SK-MEL-5 (cell line): ENCODE data around the gene CLOCK. TPM values are rescaled to one million over a fixed set of nuclear protein-coding genes. Genes with fewer than 3 reads are reported as not detected.

Experiments used
- DNase-seq: peaks from one replicate; pipeline ENCODE4 v3.0.0-alpha.2; 2016; ENCODE audit warnings: low read depth, low spot score
- in situ Hi-C: cut with HindIII; loops from 2 replicates; pipeline ENCODE4 v1.10.0; 2016; ENCODE audit warnings: low sequenced_read_pairs, high pct_unique_total_duplicates, low pct_unique_long_range_greater_than_20kb
- total RNA-seq: library from RNA; depleted of rRNA; stranded (reverse); fragments of >200 nt; shearing (Covaris generic); gene quantifications from 2 replicates; pipeline ENCODE4 v1.2.3, GENCODE V29; 2014

Gene CLOCK
- total RNA-seq, 1 experiment from 2014 or later = 11.3 TPM

DNA sequence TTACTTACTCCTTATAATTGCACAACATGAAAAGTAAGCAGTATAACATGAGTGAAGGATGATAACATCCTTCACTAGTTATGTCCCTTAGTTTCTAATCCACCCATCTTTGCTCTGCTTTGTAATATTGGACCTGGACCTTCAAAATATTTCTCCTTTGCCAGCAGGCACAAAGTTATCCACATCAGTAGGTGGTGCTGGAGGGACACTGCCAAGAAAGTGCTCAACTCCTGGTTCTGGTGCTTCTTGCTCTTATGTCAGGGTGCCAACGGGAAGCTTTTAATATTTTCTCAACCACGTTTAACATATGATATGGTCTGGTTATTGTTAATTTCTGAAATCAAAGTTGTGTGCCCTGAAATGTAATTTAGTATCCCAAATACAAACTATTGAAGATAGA, 101.9 kb downstream of the CLOCK start:
- in situ Hi-C loops = no loop called here
- peak; percentile 40 for DNase-seq

DNA sequence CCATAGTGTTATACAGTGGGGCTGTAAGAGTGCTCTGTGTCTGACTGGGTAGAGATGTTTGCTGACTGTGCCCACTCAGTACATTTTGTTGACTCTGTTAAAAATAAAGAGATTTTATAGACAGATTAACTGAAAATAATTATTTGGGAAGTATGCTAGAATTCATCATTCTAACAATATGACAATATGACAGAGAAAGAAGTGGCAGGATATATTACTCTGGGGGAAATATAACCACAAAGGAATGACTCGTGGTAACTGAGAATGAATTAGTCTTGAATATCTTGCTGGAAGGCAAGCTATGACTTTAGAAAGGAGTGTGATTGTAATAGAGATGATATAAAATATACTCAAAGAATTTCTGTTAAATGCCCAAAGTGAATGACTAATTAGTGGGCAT, 104.2 kb downstream of the CLOCK start:
- in situ Hi-C loops = no loop called here
- DNase-seq = no peak

- no peak for DNase-seq
- in situ Hi-C loops = no loop called here
Observed at GRCh38 chr4:55440786-55441185, 105.9 kb downstream of the CLOCK start.

DNA sequence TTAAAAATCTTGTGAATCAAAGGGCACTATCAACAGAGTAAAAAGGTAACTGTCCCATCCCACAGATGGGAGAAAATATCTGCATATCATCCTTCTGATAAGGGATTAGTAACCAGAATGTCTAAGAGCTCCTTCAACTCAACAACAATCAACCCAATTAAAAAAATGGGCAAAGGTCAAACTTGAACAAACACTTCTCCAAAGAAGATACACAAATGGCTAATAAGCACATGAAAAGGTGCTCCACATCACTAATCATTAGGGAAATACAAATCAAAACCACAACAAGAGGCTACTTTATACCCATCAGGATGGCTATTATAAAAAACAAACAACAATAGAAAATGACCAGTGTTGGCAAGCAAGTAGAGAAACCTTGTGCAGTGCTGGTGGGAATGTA, 107.7 kb downstream of the CLOCK start:
- in situ Hi-C loops = no loop called here
- no peak for DNase-seq

DNA sequence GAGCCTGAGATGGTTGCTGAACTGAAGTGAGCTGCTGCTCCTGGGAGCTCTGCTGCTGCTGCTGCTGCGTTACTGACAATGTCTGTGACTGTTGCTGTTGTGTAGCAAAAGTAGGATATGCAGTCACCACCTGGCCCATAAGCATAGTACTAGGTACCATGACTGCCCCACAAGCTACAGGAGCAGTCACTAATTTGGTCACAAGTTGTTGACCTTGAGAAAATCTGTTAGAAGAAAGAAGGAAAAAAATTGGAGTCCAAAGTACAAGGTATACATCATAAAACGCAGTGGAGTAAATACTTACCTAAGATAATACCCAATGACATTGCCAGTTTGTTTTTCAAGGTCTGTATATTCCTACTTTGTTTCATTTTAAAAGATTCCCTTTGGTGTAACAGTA, 108.4 kb downstream of the CLOCK start:
- DNase-seq = no peak
- in situ Hi-C loops = no loop called here

DNA sequence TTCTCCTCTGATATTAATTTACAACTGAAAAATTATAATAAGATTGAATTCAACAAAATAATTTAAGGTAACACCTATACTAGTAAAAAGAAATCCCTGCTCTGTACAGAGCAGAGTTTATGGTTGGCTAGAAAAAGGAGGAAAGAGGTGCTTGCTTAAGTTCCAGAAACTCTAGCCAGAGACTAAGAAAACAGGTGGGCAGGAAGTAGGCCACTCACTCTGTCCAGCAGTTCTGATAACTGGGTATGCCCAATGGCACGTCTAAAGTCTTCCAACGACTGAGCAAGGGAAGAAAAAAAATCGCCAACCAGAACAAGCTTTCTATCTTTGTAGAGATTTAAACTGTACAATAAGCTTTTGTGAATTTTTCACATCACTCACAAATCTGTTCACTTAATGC, 108.9 kb downstream of the CLOCK start:
- no peak for DNase-seq
- in situ Hi-C loops = no loop called here

GRCh38 chr4:55437356-55437796, 109.3 kb downstream of the CLOCK start:
- DNase-seq = no peak
- in situ Hi-C loops = no loop called here

- in situ Hi-C loops = no loop called here
- peak; percentile 27 for DNase-seq
Observed at GRCh38 chr4:55435141-55435841, 111.4 kb downstream of the CLOCK start.

DNA sequence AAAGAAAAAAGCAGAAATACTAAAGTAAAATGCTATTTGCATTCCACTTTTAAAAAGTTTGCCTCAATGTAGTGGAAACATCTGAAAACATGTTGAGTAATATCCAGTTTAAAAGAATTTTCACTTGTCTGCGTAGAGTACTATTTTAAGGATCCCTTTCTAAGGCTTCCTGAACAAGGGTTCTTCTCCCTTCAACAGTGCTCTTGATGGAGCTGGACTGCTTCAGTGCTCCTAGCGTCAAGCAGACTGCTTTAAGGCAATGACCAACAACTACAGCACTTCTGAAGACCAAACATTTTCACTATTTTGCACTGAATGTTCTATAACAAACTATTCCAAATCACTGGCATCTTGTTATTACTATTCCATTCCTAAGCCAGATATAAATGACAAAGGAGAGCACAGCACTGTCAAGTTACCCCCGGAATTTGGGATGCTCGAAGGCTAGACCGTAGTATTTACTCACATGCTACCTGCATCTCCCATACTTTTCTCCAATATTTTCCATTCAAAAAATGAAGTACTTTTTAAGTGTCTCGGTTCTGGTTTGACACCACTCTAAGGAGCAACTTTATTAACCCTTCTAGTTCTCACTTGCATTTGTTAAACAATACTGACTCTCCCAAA, 114.9 kb downstream of the CLOCK start:
- in situ Hi-C loops = no loop called here
- no peak for DNase-seq

- in situ Hi-C loops = no loop called here
Observed at GRCh38 chr4:55424791-55425190, 121.9 kb downstream of the CLOCK start.

GRCh38 chr4:55416176-55416575, 130.5 kb downstream of the CLOCK start:
- in situ Hi-C loops = no loop called here
- DNase-seq = no peak

More at GRCh38 chr4:55424791-55425190, 121.9 kb downstream of the CLOCK start:
- no peak for DNase-seq

DNA sequence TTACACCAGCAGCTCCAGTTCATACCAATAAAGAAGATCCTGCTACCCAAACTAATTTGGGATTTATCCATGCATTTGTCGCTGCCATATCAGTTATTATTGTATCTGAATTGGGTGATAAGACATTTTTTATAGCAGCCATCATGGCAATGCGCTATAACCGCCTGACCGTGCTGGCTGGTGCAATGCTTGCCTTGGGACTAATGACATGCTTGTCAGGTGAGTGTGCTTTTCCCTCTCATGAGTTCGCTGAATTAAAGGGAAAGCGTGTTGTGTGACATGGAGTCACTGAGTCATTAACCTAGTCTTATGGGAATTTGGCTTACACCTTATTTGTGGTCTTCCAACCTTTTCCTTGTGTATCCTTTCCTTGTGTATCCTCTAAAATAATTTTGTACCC, 135.1 kb downstream of the CLOCK start:
- no peak for DNase-seq

DNA sequence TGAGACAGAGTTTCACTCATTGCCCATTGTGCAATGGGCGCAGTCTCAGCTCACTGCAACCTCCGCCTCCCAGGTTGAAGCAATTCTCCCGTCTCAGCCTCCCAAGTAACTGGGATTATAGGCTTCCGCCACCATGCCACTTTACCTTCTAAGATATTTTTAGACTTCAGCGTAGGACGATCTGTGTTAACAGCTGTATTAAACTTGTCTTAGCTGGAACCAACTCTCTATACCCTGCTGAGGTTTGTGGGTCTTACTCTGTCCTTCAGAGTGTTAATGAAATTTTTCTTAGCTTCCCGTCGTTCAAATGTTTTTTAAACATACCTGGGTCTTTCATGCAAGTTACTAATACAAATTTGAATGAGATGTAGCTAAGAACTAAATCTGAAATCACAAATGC, 136.3 kb downstream of the CLOCK start:
- no peak for DNase-seq
- in situ Hi-C loops = no loop called here

More for the DNA sequence above, 135.1 kb downstream of the CLOCK start:
- in situ Hi-C loops = no loop called here

- in situ Hi-C loops = no loop called here
- peak; percentile 77 for DNase-seq
Observed at GRCh38 chr4:55409468-55410171, 137.1 kb downstream of the CLOCK start.

DNA sequence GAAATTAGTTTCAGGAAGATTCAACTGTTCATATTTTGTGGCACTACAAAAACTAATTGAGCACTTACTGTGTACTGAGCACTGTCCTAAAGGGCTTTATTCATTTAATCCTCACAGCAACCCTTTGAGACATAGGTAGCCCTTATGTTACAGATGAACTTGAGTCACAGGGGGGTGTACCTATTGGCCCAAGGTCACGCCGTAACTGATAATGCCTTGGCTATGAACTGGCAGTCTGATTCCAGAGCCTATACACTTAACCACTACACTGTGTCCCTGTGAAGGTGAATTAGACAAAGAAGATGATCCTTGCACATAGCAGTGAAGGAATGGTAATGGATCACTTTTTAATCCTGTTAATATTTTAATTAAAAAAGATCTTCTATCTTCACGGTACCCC, 138.9 kb downstream of the CLOCK start:
- in situ Hi-C loops = no loop called here
- no peak for DNase-seq

DNA sequence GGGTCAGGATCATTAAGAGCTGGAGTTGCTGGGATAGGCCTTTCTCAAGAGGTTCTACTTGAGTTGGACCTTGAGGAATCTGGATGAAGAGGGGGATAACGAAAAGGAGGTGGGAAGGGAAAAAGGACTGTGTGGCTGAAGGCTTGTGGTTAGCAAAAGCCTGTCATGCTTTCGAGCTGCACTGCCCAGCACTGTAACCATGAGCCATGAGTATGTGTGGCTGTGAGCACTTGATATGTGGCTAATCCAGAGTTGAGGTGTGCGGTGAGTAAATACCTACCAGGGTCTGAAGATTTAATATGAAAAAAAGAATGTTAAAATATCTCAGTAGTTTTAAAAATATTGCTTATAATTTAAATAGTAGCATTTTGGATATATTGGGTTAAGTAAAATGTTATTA, 139.6 kb downstream of the CLOCK start:
- in situ Hi-C loops = no loop called here
- DNase-seq = no peak

GRCh38 chr4:55406545-55406944, 140.2 kb downstream of the CLOCK start:
- in situ Hi-C loops = no loop called here
- no peak for DNase-seq

DNA sequence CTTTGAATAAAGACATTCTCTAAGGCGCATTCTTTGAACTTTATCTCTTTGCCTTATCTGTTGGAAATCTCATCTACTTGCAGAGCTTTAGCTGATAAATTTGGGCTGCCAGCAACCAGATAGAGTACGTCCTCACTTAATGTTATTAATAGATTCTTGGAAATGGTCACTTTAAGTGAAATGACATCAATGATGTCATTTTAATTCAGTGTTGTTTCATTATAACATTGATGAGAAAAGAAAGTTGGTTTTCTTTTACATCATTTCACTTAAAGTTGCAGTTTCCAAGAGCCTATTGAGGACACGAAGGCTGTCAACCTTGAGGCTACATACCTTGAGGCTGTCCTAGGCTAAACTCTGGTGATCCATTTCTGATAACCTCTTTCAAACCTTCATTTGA, 141.6 kb downstream of the CLOCK start:
- in situ Hi-C loops = no loop called here
- no peak for DNase-seq

DNA sequence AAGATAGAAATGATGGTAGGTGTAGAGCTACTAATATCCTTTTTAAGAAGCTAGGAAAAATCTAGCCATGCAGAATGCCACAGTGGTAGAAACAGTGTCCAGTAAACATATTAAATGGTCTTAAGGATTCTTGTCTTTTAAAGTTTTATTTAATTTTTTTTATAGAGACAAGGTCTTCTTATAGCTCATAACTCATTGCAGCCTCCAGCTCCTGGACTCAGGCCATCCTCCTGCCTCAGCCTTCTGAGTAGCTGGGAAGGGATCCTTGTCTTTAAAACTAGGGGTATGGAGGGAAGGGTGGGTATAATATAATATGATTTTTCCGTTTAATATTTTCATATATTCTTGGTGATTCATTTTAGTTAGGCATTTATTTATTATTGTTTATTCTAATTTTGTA, 147.1 kb downstream of the CLOCK start:
- DNase-seq = no peak
- in situ Hi-C loops = no loop called here
